H1 (cell line): Measurements from ENCODE around the gene OR5V1. TPM values are rescaled to one million over a fixed set of nuclear protein-coding genes. Genes with fewer than 3 reads are reported as not detected.

Experiments
- CTCF ChIA-PET: fragments of 300-600 bp; sonication (Branson Sonifier 250); formaldehyde crosslinking; loops from one replicate; lab custom pipeline; 2021; ENCODE audit not compliant: partially characterized antibody; lab: Charles Lee
- POLR2A ChIA-PET: fragments of 300-600 bp; sonication (Branson Sonifier 250); formaldehyde crosslinking; loops from one replicate; lab custom pipeline; 2021; ENCODE audit warnings: inconsistent platforms; ENCODE audit not compliant: partially characterized antibody; lab: Charles Lee
- DNase-seq, 2 experiments: peaks; one replicate each; pipeline versions ENCODE4 v3.0.0 to v3.0.0-alpha.2; 2010 to 2022; ENCODE audit warnings: low spot score in 2 of 2, low read depth in 1 of 2, mixed read lengths in 1 of 2
- FAIRE-seq: peaks from 2 replicates; lab custom pipeline; 2011; peaks lifted over from hg19 to GRCh38; lab: Jason Lieb, UNC
- H2AFZ ChIP-seq: 2 replicates; pipeline ENCODE4 v1.8.1; 2012; ENCODE audit warnings: low read length, inconsistent platforms
- H2AK5ac ChIP-seq: 2 replicates; pipeline ENCODE4 v1.6.1; 2013; ENCODE audit warnings: low read depth, low read length
- H2BK120ac ChIP-seq: replicated peaks from 2 replicates; pipeline ENCODE3; 2013; ENCODE audit warnings: low read depth, low read length, inconsistent platforms
- H2BK12ac ChIP-seq: 2 replicates; pipeline ENCODE4 v1.6.1; 2013; ENCODE audit warnings: low read depth, low read length
- H2BK15ac ChIP-seq: 2 replicates; pipeline ENCODE4 v1.6.1; 2013; ENCODE audit warnings: low read length
- H2BK20ac ChIP-seq: 2 replicates; pipeline ENCODE4 v1.6.1; 2013; ENCODE audit warnings: low read length
- H2BK5ac ChIP-seq: 2 replicates; pipeline ENCODE4 v1.6.1; 2013; ENCODE audit warnings: low read depth, low read length
- H3K14ac ChIP-seq: 2 replicates; pipeline ENCODE4 v1.6.1; 2013; ENCODE audit warnings: inconsistent platforms; ENCODE audit not compliant: insufficient read length
- H3K18ac ChIP-seq: 2 replicates; pipeline ENCODE4 v1.6.1; 2013; ENCODE audit warnings: low read length; ENCODE audit errors: extremely low read depth
- H3K23ac ChIP-seq: 2 replicates; pipeline ENCODE4 v1.6.1; 2013; ENCODE audit warnings: inconsistent platforms; ENCODE audit not compliant: insufficient read length
- H3K23me2 ChIP-seq: 2 replicates; pipeline ENCODE4 v1.6.1; 2013; ENCODE audit warnings: low read depth, low read length
- H3K27ac ChIP-seq: 2 replicates; pipeline ENCODE4 v1.6.1; 2011; ENCODE audit warnings: low read depth, low read length, inconsistent platforms
- H3K27me3 ChIP-seq, 4 experiments: replicated peaks in 1 of 4; 1 replicate in 1 of 4; 2 replicates in 3 of 4; pipeline versions ENCODE4 v1.6.1 to v1.8.1; 2011 to 2013; ENCODE audit warnings: low read length in 3 of 4, mild to moderate bottlenecking in 3 of 4, inconsistent platforms in 2 of 4, mixed read lengths in 2 of 4, moderate library complexity in 1 of 4; ENCODE audit not compliant: control insufficient read depth in 3 of 4, insufficient read depth in 3 of 4; ENCODE audit errors: extremely low read depth in 1 of 4
- H3K36me3 ChIP-seq, 4 experiments: 2 replicates each; pipeline versions ENCODE4 v1.6.1 to v1.8.1; 2011 to 2013; ENCODE audit warnings: mild to moderate bottlenecking in 4 of 4, low read length in 3 of 4, moderate library complexity in 2 of 4, control low read depth in 1 of 4, inconsistent platforms in 1 of 4; ENCODE audit not compliant: insufficient read depth in 4 of 4, control insufficient read depth in 2 of 4
- H3K4ac ChIP-seq: replicated peaks from 2 replicates; pipeline ENCODE3; 2013; ENCODE audit warnings: low read length, low read depth, mixed read lengths, inconsistent platforms; ENCODE audit not compliant: insufficient read length
- H3K4me1 ChIP-seq, 4 experiments: replicated peaks in 1 of 4; 1 replicate in 1 of 4; 2 replicates in 3 of 4; pipeline versions ENCODE4 v1.6.1 to v1.8.1; 2011 to 2013; ENCODE audit warnings: low read length in 3 of 4, inconsistent platforms in 2 of 4, mixed read lengths in 1 of 4; ENCODE audit not compliant: insufficient read depth in 4 of 4, control insufficient read depth in 3 of 4
- H3K4me2 ChIP-seq, 2 experiments: 2 replicates each; pipeline versions ENCODE4 v1.6.1 to v1.8.1; 2011 to 2013; ENCODE audit warnings: low read depth in 2 of 2, low read length in 2 of 2, control low read depth in 1 of 2, inconsistent platforms in 1 of 2, mild to moderate bottlenecking in 1 of 2; ENCODE audit not compliant: insufficient read depth in 1 of 2
- H3K4me3 ChIP-seq, 4 experiments: fragments of 200-600, 300-600 bp in 1 of 4; sonication (generic), shearing (Covaris generic), sonication (Bioruptor Twin) in 1 of 4; 2 replicates each; pipeline versions ENCODE4 v1.5.1 to v1.8.1; 2011 to 2016; ENCODE audit warnings: low read length in 4 of 4, low read depth in 3 of 4, control low read depth in 2 of 4, inconsistent platforms in 2 of 4, mild to moderate bottlenecking in 2 of 4, mixed read lengths in 1 of 4, moderate library complexity in 1 of 4; ENCODE audit not compliant: insufficient read depth in 2 of 4; ENCODE audit errors: extremely low read depth in 1 of 4
- H3K56ac ChIP-seq: replicated peaks from 2 replicates; pipeline ENCODE3; 2013; ENCODE audit warnings: low read depth, mild to moderate bottlenecking, mixed read lengths, low read length, inconsistent platforms; ENCODE audit not compliant: insufficient read length
- H3K79me1 ChIP-seq: 2 replicates; pipeline ENCODE4 v1.6.1; 2013; ENCODE audit warnings: low read depth, low read length, control low read depth
- H3K79me2 ChIP-seq, 2 experiments: 2 replicates each; pipeline versions ENCODE4 v1.6.1 to v1.8.1; 2012 to 2013; ENCODE audit warnings: low read length in 2 of 2, mild to moderate bottlenecking in 2 of 2, inconsistent platforms in 1 of 2; ENCODE audit not compliant: insufficient read depth in 2 of 2, control insufficient read depth in 1 of 2
- H3K9ac ChIP-seq, 4 experiments: replicated peaks in 1 of 4; 1 replicate in 1 of 4; 2 replicates in 3 of 4; pipeline versions ENCODE4 v1.6.1 to v1.8.1; 2011 to 2013; ENCODE audit warnings: low read depth in 3 of 4, low read length in 3 of 4, control low read depth in 2 of 4, mild to moderate bottlenecking in 2 of 4, moderate library complexity in 2 of 4, inconsistent platforms in 1 of 4; ENCODE audit errors: extremely low read depth in 1 of 4
- H3K9me3 ChIP-seq, 2 experiments: 2 replicates each; pipeline versions ENCODE4 v1.6.1 to v1.8.1; 2012 to 2013; ENCODE audit warnings: mild to moderate bottlenecking in 2 of 2, moderate library complexity in 2 of 2, control low read depth in 1 of 2, inconsistent platforms in 1 of 2, low read depth in 1 of 2, low read length in 1 of 2, mixed read lengths in 1 of 2; ENCODE audit not compliant: insufficient read depth in 2 of 2
- H4K20me1 ChIP-seq, 2 experiments: replicated peaks in 1 of 2; 2 replicates each; pipeline versions ENCODE3 to v1.8.1; 2011 to 2013; ENCODE audit warnings: inconsistent platforms in 2 of 2, low read length in 2 of 2, mild to moderate bottlenecking in 1 of 2; ENCODE audit not compliant: insufficient read depth in 2 of 2, control insufficient read depth in 1 of 2
- H4K5ac ChIP-seq: 2 replicates; pipeline ENCODE4 v1.6.1; 2013; ENCODE audit warnings: low read length, low read depth, mixed read lengths, inconsistent platforms; ENCODE audit not compliant: insufficient read length
- H4K8ac ChIP-seq: 2 replicates; pipeline ENCODE4 v1.8.0; 2013; ENCODE audit warnings: mild to moderate bottlenecking, moderate library complexity, low read length, inconsistent platforms; ENCODE audit not compliant: insufficient read depth; ENCODE audit errors: extremely low read depth
- H4K91ac ChIP-seq: replicated peaks from 2 replicates; pipeline ENCODE3; 2013; ENCODE audit warnings: low read length, mixed read lengths, inconsistent platforms; ENCODE audit not compliant: insufficient read length
- ATF2 ChIP-seq: IDR thresholded peaks from 2 replicates; pipeline ENCODE4 v1.6.1; 2012; ENCODE audit warnings: low read length, inconsistent platforms
- ATF3 ChIP-seq: IDR thresholded peaks from 2 replicates; pipeline ENCODE4 v1.6.1; 2011; ENCODE audit warnings: low read depth, mild to moderate bottlenecking, low read length; ENCODE audit not compliant: insufficient read depth
- BCL11A ChIP-seq, 2 experiments: IDR thresholded peaks; one replicate each; pipeline ENCODE4 v1.6.1; 2011; ENCODE audit warnings: low read depth in 2 of 2, low read length in 2 of 2, mild to moderate bottlenecking in 2 of 2
- CEBPB ChIP-seq: IDR thresholded peaks from 2 replicates; pipeline ENCODE4 v1.6.1; 2012; ENCODE audit warnings: low read depth, low read length
- CHD1 ChIP-seq: IDR thresholded peaks from 2 replicates; pipeline ENCODE4 v1.6.1; 2012; ENCODE audit warnings: low read depth, low read length, improper control_type of control experiment
- EGR1 ChIP-seq: IDR thresholded peaks from 2 replicates; pipeline ENCODE4 v1.6.1; 2011; ENCODE audit warnings: low read depth, low read length, borderline replicate concordance
- EP300 ChIP-seq, 2 experiments: IDR thresholded peaks; 1 replicate in 1 of 2; 2 replicates in 1 of 2; pipeline ENCODE4 v1.6.1; 2011 to 2012; ENCODE audit warnings: low read depth in 2 of 2, low read length in 2 of 2, mild to moderate bottlenecking in 2 of 2, borderline replicate concordance in 1 of 2, inconsistent platforms in 1 of 2, moderate library complexity in 1 of 2
- JUN ChIP-seq: IDR thresholded peaks from 2 replicates; pipeline ENCODE4 v1.6.1; 2011; ENCODE audit warnings: low read depth, mild to moderate bottlenecking, improper control_type of control experiment, low read length
- MAFK ChIP-seq: IDR thresholded peaks from 2 replicates; pipeline ENCODE4 v1.6.1; 2012; ENCODE audit warnings: low read depth, mild to moderate bottlenecking, improper control_type of control experiment, low read length
- PHF8 ChIP-seq: fragments of 200-600 bp; sonication (generic); conservative IDR thresholded peaks from 2 replicates; pipeline ENCODE4 v1.7.1; 2012; ENCODE audit warnings: low read depth, mild to moderate bottlenecking, inconsistent platforms, low read length, moderate library complexity
- POU5F1 ChIP-seq: IDR thresholded peaks from 2 replicates; pipeline ENCODE4 v1.6.1; 2011; ENCODE audit warnings: low read depth, mild to moderate bottlenecking, low read length, moderate library complexity
- SP1 ChIP-seq: IDR thresholded peaks from 2 replicates; pipeline ENCODE4 v1.6.1; 2011; ENCODE audit warnings: low read depth, low read length
- SP4 ChIP-seq: IDR thresholded peaks from 2 replicates; pipeline ENCODE4 v1.6.1; 2012; ENCODE audit warnings: low read length, inconsistent platforms
- WGBS, 2 experiments: shearing (Covaris generic) in 1 of 2; methylation state at CpG; one replicate each; pipeline versions ENCODE4 v1.1.6 to v1.1.7; 2013 to 2015; ENCODE audit warnings: low lambda C conversion rate in 2 of 2, mixed read lengths in 2 of 2, inconsistent platforms in 1 of 2, low coverage in 1 of 2, missing lambda C conversion rate in 1 of 2; ENCODE audit not compliant: insufficient replicate concordance in 2 of 2, insufficient coverage in 1 of 2, insufficient read length in 1 of 2; ENCODE audit errors: extremely low coverage in 1 of 2, missing lambda C conversion rate in 1 of 2; 5-methylcytosine and 5-hydroxymethylcytosine counted together
- polyA plus RNA-seq, 7 experiments: library from polyadenylated mRNA; depleted of rRNA in 3 of 7; stranded (reverse) in 5 of 7; unstranded in 2 of 7; fragments of >200 nt in 5 of 7; fragments of 200-250 nt in 2 of 7; gene quantifications; 1 replicate in 5 of 7; 2 replicates in 1 of 7; 4 replicates in 1 of 7; pipeline versions ENCODE4 v1.2.1 to v1.2.3, GENCODE V29; 2011 to 2013; ENCODE audit warnings: missing spikeins in 2 of 7, mixed read lengths in 2 of 7
- total RNA-seq: library from RNA; stranded (reverse); fragmentation: NEBNext Ultra II Directional; extraction: Animal tissue kit (Norgen Biotek cat#: 25700); gene quantifications from 2 replicates; pipeline ENCODE4 v1.2.1, GENCODE V29; 2021

Gene OR5V1
- total and polyA plus RNA-seq, 2 of the 8 experiments (the other 6 are each of a cell fraction or from before 2014, with no cell fraction given) = not detected

- POLR2A ChIA-PET = no interaction called here
- FAIRE-seq = no peak
- TF ChIP-seq ATF3 = no peak
- TF ChIP-seq SP1 = no peak
- TF ChIP-seq EP300 (IDR thresholded peaks at IDR 0.05; ENCODE audit: borderline replicate concordance in 1 of 2, low read depth in 2 of 2, low read length in 2 of 2) = no peak
- no peak for TF ChIP-seq PHF8
- TF ChIP-seq JUN = no peak
- no peak for TF ChIP-seq MAFK
- TF ChIP-seq CHD1 = no peak
- TF ChIP-seq ATF2 = no peak
- no peak for TF ChIP-seq CEBPB
- no peak for TF ChIP-seq EGR1
- no peak for TF ChIP-seq POU5F1
- TF ChIP-seq BCL11A (IDR thresholded peaks at IDR 0.05; ENCODE audit: low read depth in 2 of 2, low read length in 2 of 2) = no peak
- no peak for TF ChIP-seq SP4
These were observed 35.1 kb upstream of the OR5V1 start for GRCh38 chr6:29403801-29404200.

More at GRCh38 chr6:29403801-29404200, 35.1 kb upstream of the OR5V1 start:
- no peak overlapping the region for H3K9ac ChIP-seq
- no peak overlapping the region for H3K4me3 ChIP-seq
- no peaks in the 10 kb centered on the region for H3K79me1 ChIP-seq
- no peak overlapping the region for H2BK20ac ChIP-seq
- no peak overlapping the region for H4K8ac ChIP-seq
- H2BK5ac ChIP-seq = no peak overlapping the region
- no peak overlapping the region for H2BK15ac ChIP-seq
- H3K23ac ChIP-seq = no peak overlapping the region
- peaks cover 0 to 1% (median 0%) of the 10 kb centered on the region in 4 experiments; a peak in 1 of 7 replicates for H3K27me3 ChIP-seq
- no peak overlapping the region for H3K4ac ChIP-seq
- H3K14ac ChIP-seq = no peak overlapping the region
- H3K36me3 ChIP-seq = no peaks in the 10 kb centered on the region
- CTCF ChIA-PET = no interaction called here
- no peak overlapping the region for H4K5ac ChIP-seq
- no peak overlapping the region for H3K56ac ChIP-seq
- no peak overlapping the region for H3K27ac ChIP-seq
- no peaks in the 10 kb centered on the region for H3K4me1 ChIP-seq
- H4K91ac ChIP-seq = no peak overlapping the region
- WGBS, 2 experiments = 48% methylated on average over 1 of the region's 1 CpG; no CpG with 5 or more reads in 1 of the 2 experiments
- H4K20me1 ChIP-seq = no peaks in the 10 kb centered on the region
- no peak overlapping the region for H3K4me2 ChIP-seq
- H2BK12ac ChIP-seq = no peak overlapping the region
- H3K79me2 ChIP-seq = no peaks in the 10 kb centered on the region
- no peak for DNase-seq
- H3K23me2 ChIP-seq = no peaks in the 10 kb centered on the region
- no peak overlapping the region for H2AFZ ChIP-seq
- H2BK120ac ChIP-seq = no peak overlapping the region
- no peak overlapping the region for H2AK5ac ChIP-seq
- no peak overlapping the region for H3K18ac ChIP-seq
- H3K9me3 ChIP-seq = no peaks in the 10 kb centered on the region
